ENCODE data around the gene FLYWCH1. TPM values are rescaled to one million over a fixed set of nuclear protein-coding genes. Genes with fewer than 3 reads are reported as not detected.
A peak's percentile ranks its signal among the peaks of the same experiment; 100 is the strongest.

The FLYWCH1 gene
- total RNA-seq, 4 donors from 2014 or later, result 30.1 to 67.4 (median 46.8) TPM

- peak overlapping the region in 1 of 4 donors; percentile 50 for H3K4me3 ChIP-seq
- H3K36me3 ChIP-seq, result no peaks in the 10 kb centered on the region
- peaks cover 3 to 51% (median 40%) of the 10 kb centered on the region in 4 donors for H3K4me1 ChIP-seq
- DNase-seq, result no peak
- H3K27me3 ChIP-seq, result peaks cover 6 to 59% of the 10 kb centered on the region in 2 donors
- peak overlapping the region in 1 of 4 donors; percentile 57 for H3K27ac ChIP-seq
- TF ChIP-seq CTCF (IDR thresholded peaks at IDR 0.05), result no peak
- no peak for TF ChIP-seq POLR2A (IDR thresholded peaks at IDR 0.05)
- H3K9me3 ChIP-seq, result no peaks in the 10 kb centered on the region
Observed at GRCh38 chr16:2962334-2963073, 50.8 kb downstream of the FLYWCH1 start.

GRCh38 chr16:2963074-2963722 is 51.5 kb downstream of the FLYWCH1 start:
- DNase-seq, result no peak
- H3K4me3 ChIP-seq, result peak overlapping the region in 3 of 4 donors; percentile 35 to 50 (median 43)

GRCh38 chr16:2963723-2964474 is 52.2 kb downstream of the FLYWCH1 start, which contains the start of gene KREMEN2:
KREMEN2 (plus strand) TSS chr16:2964275; CDS start chr16:2964521, 246 bp downstream.
- Histone ChIP-seq H3K4me1 (peaks cover 7 to 65% (median 48%) of the 10 kb centered on the region in 4 donors), H3K4me3 (peak within 1 kb of the TSS; percentile 26 to 50 (median 43))

More at GRCh38 chr16:2963074-2963722, 51.5 kb downstream of the FLYWCH1 start:
- Histone ChIP-seq H3K4me1 (peaks cover 3 to 58% (median 42%) of the 10 kb centered on the region in 4 donors), H3K9me3 (no peaks in the 10 kb centered on the region), H3K27ac (peak overlapping the region in 1 of 4 donors; percentile 57), H3K27me3 (peaks cover 12 to 63% of the 10 kb centered on the region in 2 donors), H3K36me3 (no peaks in the 10 kb centered on the region)
- TF ChIP-seq CTCF (IDR thresholded peaks at IDR 0.05) (no peak), POLR2A (IDR thresholded peaks at IDR 0.05) (no peak)

GRCh38 chr16:2964475-2965336 is 53.0 kb downstream of the FLYWCH1 start:
- DNase-seq, result peak; percentile 68 to 79 (median 68)
- Histone ChIP-seq H3K4me1 (peaks cover 7 to 65% (median 50%) of the 10 kb centered on the region in 4 donors), H3K27me3 (peaks cover 12 to 63% of the 10 kb centered on the region in 2 donors), H3K27ac (peak overlapping the region in 1 of 4 donors; percentile 57), H3K9me3 (no peaks in the 10 kb centered on the region), H3K4me3 (peak overlapping the region; percentile 26 to 50 (median 43)), H3K36me3 (no peaks in the 10 kb centered on the region)
- TF ChIP-seq CTCF (IDR thresholded peaks at IDR 0.05) (no peak), POLR2A (IDR thresholded peaks at IDR 0.05) (no peak)

More at GRCh38 chr16:2963723-2964474, 52.2 kb downstream of the FLYWCH1 start, which contains the start of gene KREMEN2:
- H3K27ac ChIP-seq, result peak within 1 kb of the TSS in 1 of 4 donors; percentile 57
- DNase-seq, result peak in 1 of 3 donors; percentile 41
- no peak for TF ChIP-seq POLR2A (IDR thresholded peaks at IDR 0.05)
- no peak for TF ChIP-seq CTCF (IDR thresholded peaks at IDR 0.05)
- H3K27me3 ChIP-seq, result peaks cover 12 to 63% of the 10 kb centered on the region in 2 donors
- no peaks in the 10 kb centered on the region for H3K9me3 ChIP-seq
- no peaks in the 10 kb centered on the region for H3K36me3 ChIP-seq

Measured in Peyer's patch (tissue), 4 donors.